ENCODE data around the gene DMAC1. TPM values are rescaled to one million over a fixed set of nuclear protein-coding genes. Genes with fewer than 3 reads are reported as not detected.

DMAC1 gene
- total RNA-seq, 1 experiment from 2014 or later, result 72.7 TPM

- Histone ChIP-seq H3K23me2 (ENCODE audit: insufficient read length, low read depth, low read length, poor library complexity, severe bottlenecking) (no peaks in the 10 kb centered on the region), H3K27me3 (ENCODE audit: insufficient read depth, low read length) (peaks cover 2% of the 10 kb centered on the region; the same call in 1 of the 2 replicates), H4K8ac (replicated peaks; ENCODE audit: insufficient read length, low read depth, low read length) (no peak overlapping the region), H3K9me3 (ENCODE audit: control insufficient read depth, low read depth, low read length) (no peaks in the 10 kb centered on the region), H2AK5ac (ENCODE audit: insufficient read length, low read length) (no peak overlapping the region), H4K20me1 (ENCODE audit: control insufficient read depth, insufficient read depth, insufficient read length) (no peaks in the 10 kb centered on the region), H3T11ph (ENCODE audit: low read length) (no peak overlapping the region), H3K79me1 (ENCODE audit: insufficient read depth, low read depth, low read length, poor library complexity, severe bottlenecking) (no peaks in the 10 kb centered on the region), H2BK15ac (ENCODE audit: low read depth, low read length) (no peak overlapping the region), H3K56ac (ENCODE audit: insufficient read length, low read depth, low read length) (no peak overlapping the region), H2BK5ac (ENCODE audit: insufficient read length, low read length) (no peak overlapping the region), H3K79me2 (ENCODE audit: insufficient read depth, low read length) (no peaks in the 10 kb centered on the region), H3K9ac (ENCODE audit: extremely low read depth, insufficient read length, low read length) (no peak overlapping the region), H3K18ac (ENCODE audit: insufficient read length, low read depth, low read length) (no peak overlapping the region), H2BK20ac (ENCODE audit: low read depth, low read length, poor library complexity, severe bottlenecking) (no peak overlapping the region), H3K14ac (ENCODE audit: insufficient read depth, low read length) (no peak overlapping the region), H3K27ac (ENCODE audit: insufficient read length, low read depth, low read length) (no peak overlapping the region), H3K4me2 (ENCODE audit: insufficient read depth, insufficient read length, low read length) (no peak overlapping the region), H2BK12ac (ENCODE audit: insufficient read length, low read depth, low read length) (no peak overlapping the region), H3K23ac (ENCODE audit: insufficient read length, low read depth, low read length) (no peak overlapping the region), H2AFZ (ENCODE audit: low read length) (no peak overlapping the region), H3K4ac (ENCODE audit: low read depth, low read length) (no peak overlapping the region), H4K91ac (ENCODE audit: insufficient read length, low read depth, low read length) (no peak overlapping the region), H3K4me1 (ENCODE audit: insufficient read depth, low read length) (no peaks in the 10 kb centered on the region), H4K5ac (ENCODE audit: insufficient read length, low read depth, low read length) (no peak overlapping the region), H2BK120ac (ENCODE audit: low read depth, low read length, poor library complexity, severe bottlenecking) (no peak overlapping the region)
- Mint-ChIP-seq H3K27me3 (ENCODE audit: low read depth) (peaks cover 7% of the 10 kb centered on the region), H3K4me3 (no peak overlapping the region), H3K27ac (no peak overlapping the region), H3K36me3 (ENCODE audit: insufficient read depth in 1 of 3, low read depth in 3 of 3) (no peaks in the 10 kb centered on the region), H3K9me3 (no peaks in the 10 kb centered on the region), H3K4me1 (peaks cover 13 to 14% of the 10 kb centered on the region in 2 experiments)
- WGBS (ENCODE audit: extremely low coverage, insufficient read length, low lambda C conversion rate), result no CpG with 5 or more reads among the region's 2 CpGs
- no peak for TF ChIP-seq CTCF (conservative IDR thresholded peaks at IDR 0.05)
- no peak for DNase-seq
Measured at GRCh38 chr9:7778851-7779600, 20.6 kb downstream of the DMAC1 start.

Measured in H9 (cell line).